Upper lobe of left lung (tissue), 6 donors: ENCODE results near the gene KIF13A. TPM values are rescaled to one million over a fixed set of nuclear protein-coding genes. Genes with fewer than 3 reads are reported as not detected.

Source experiments
- ATAC-seq, 2 donors: fragments of 200-7000 bp; cut with Tn5 transposase; one replicate each; pipeline ENCODE4 v1.9.1; 2022; ENCODE audit warnings: mild to moderate bottlenecking in 2 of 2, moderate library complexity in 2 of 2; ENCODE audit not compliant: low FRiP score in 2 of 2
- DNase-seq, 2 donors: peaks; one replicate each; pipeline ENCODE4 v3.0.0-alpha.2; 2019 to 2020
- H3K27ac ChIP-seq, 4 donors: fragments of 200-600 bp; sonication (generic); one replicate each; pipeline ENCODE4 v1.5.1; 2016 to 2019
- H3K27me3 ChIP-seq, 4 donors: fragments of 200-600 bp; sonication (generic); one replicate each; pipeline ENCODE4 v1.5.1; 2017 to 2019
- H3K36me3 ChIP-seq, 4 donors: fragments of 200-600 bp; sonication (generic); one replicate each; pipeline ENCODE4 v1.5.1; 2016 to 2019
- H3K4me1 ChIP-seq, 4 donors: fragments of 200-600 bp; sonication (generic); one replicate each; pipeline ENCODE4 v1.5.1; 2018 to 2019
- H3K4me3 ChIP-seq, 4 donors: fragments of 200-600 bp; sonication (generic); one replicate each; pipeline ENCODE4 v1.5.1; 2017 to 2019; ENCODE audit warnings: mild to moderate bottlenecking in 2 of 4, moderate library complexity in 1 of 4
- H3K9me3 ChIP-seq, 4 donors: fragments of 200-600 bp; sonication (generic); one replicate each; pipeline ENCODE4 v1.5.1; 2018 to 2019
- CTCF ChIP-seq, 6 experiments: fragments of 450-650 bp in 4 of 6; fragments of 200-600 bp in 2 of 6; sonication (generic) in 2 of 6; IDR thresholded peaks; one replicate each; pipeline ENCODE4 v1.5.1; 2016 to 2019; ENCODE audit warnings: antibody characterized with exemption in 6 of 6
- EP300 ChIP-seq, 4 donors: sonication (generic); formaldehyde crosslinking; IDR thresholded peaks; one replicate each; pipeline ENCODE4 v1.5.1; 2017; ENCODE audit warnings: antibody characterized with exemption in 4 of 4, control low read depth in 2 of 4
- POLR2A ChIP-seq, 4 donors: fragments of 450-650 bp; IDR thresholded peaks; one replicate each; pipeline ENCODE4 v1.5.1; 2016 to 2017; ENCODE audit warnings: antibody characterized with exemption in 4 of 4, mild to moderate bottlenecking in 2 of 4
- POLR2AphosphoS5 ChIP-seq, 2 donors: sonication (generic); formaldehyde crosslinking; IDR thresholded peaks; one replicate each; pipeline ENCODE4 v1.5.1; 2017; ENCODE audit warnings: antibody characterized with exemption in 2 of 2
- WGBS, 2 donors: methylation state at CpG; one replicate each; pipeline ENCODE4 v1.1.5; 2017 to 2018; 5-methylcytosine and 5-hydroxymethylcytosine counted together
- total RNA-seq, 6 donors: library from RNA; depleted of rRNA in 4 of 6; stranded (reverse); fragments of >200 nt in 4 of 6; gene quantifications; one replicate each; pipeline versions ENCODE4 v1.1.0 to v1.2.1, GENCODE V29; 2016 to 2021
- donor health status: DM: no; HTN: no; CAD: no; lungs with moderate emphysema.
- donor health status: DM: no; HTN: yes; CAD: no; lungs with severe emphysema.

Gene KIF13A
- total RNA-seq, 6 donors from 2014 or later: 35.8 to 59.9 (median 49.0) TPM

GRCh38 chr6:17771609-17772008 lies 215.8 kb downstream of the KIF13A start:
- Histone ChIP-seq H3K27ac (no peak overlapping the region), H3K27me3 (no peaks in the 10 kb centered on the region), H3K4me1 (no peaks in the 10 kb centered on the region), H3K9me3 (no peaks in the 10 kb centered on the region), H3K36me3 (peaks cover 15 to 90% (median 44%) of the 10 kb centered on the region in 4 donors), H3K4me3 (no peak overlapping the region)
- 71 to 92% methylated on average over 3 of the region's 3 CpGs for WGBS, 2 donors
- no peak for DNase-seq
- no peak for TF ChIP-seq POLR2A (IDR thresholded peaks at IDR 0.05)
- TF ChIP-seq POLR2AphosphoS5 (IDR thresholded peaks at IDR 0.05): no peak
- TF ChIP-seq CTCF (IDR thresholded peaks at IDR 0.05): no peak
- TF ChIP-seq EP300 (IDR thresholded peaks at IDR 0.05): no peak
- no peak for ATAC-seq

- H3K9me3 ChIP-seq: no peaks in the 10 kb centered on the region
- no peak for ATAC-seq
- DNase-seq: no peak
- WGBS, 2 donors: 80 to 83% methylated on average over 1 of the region's 1 CpG
- no peak overlapping the region for H3K27ac ChIP-seq
- no peaks in the 10 kb centered on the region for H3K27me3 ChIP-seq
- no peak for TF ChIP-seq POLR2AphosphoS5 (IDR thresholded peaks at IDR 0.05)
- TF ChIP-seq CTCF (IDR thresholded peaks at IDR 0.05): no peak
- no peak for TF ChIP-seq POLR2A (IDR thresholded peaks at IDR 0.05)
- TF ChIP-seq EP300 (IDR thresholded peaks at IDR 0.05): no peak
- no peak overlapping the region for H3K4me3 ChIP-seq
- no peaks in the 10 kb centered on the region for H3K4me1 ChIP-seq
- H3K36me3 ChIP-seq: peaks cover 11 to 77% (median 40%) of the 10 kb centered on the region in 4 donors
Measured at GRCh38 chr6:17768881-17769280, 218.6 kb downstream of the KIF13A start.

- no peak for DNase-seq
- Histone ChIP-seq H3K9me3 (no peaks in the 10 kb centered on the region), H3K27me3 (no peaks in the 10 kb centered on the region), H3K27ac (no peak overlapping the region), H3K4me1 (no peaks in the 10 kb centered on the region), H3K36me3 (peaks cover 11 to 77% (median 39%) of the 10 kb centered on the region in 4 donors), H3K4me3 (no peak overlapping the region)
- no peak for TF ChIP-seq POLR2A (IDR thresholded peaks at IDR 0.05)
- no peak for TF ChIP-seq POLR2AphosphoS5 (IDR thresholded peaks at IDR 0.05)
- TF ChIP-seq CTCF (IDR thresholded peaks at IDR 0.05): no peak
- TF ChIP-seq EP300 (IDR thresholded peaks at IDR 0.05): no peak
- no peak for ATAC-seq
- 81 to 92% methylated on average over 3 of the region's 3 CpGs for WGBS, 2 donors
Measured at GRCh38 chr6:17768388-17768787, 219.0 kb downstream of the KIF13A start.

- no peak for DNase-seq
- Histone ChIP-seq H3K27ac (no peak overlapping the region), H3K36me3 (peaks cover 0 to 64% (median 22%) of the 10 kb centered on the region in 4 donors), H3K4me1 (no peaks in the 10 kb centered on the region), H3K9me3 (no peaks in the 10 kb centered on the region), H3K4me3 (no peak overlapping the region), H3K27me3 (no peaks in the 10 kb centered on the region)
- ATAC-seq: no peak
- no peak for TF ChIP-seq CTCF (IDR thresholded peaks at IDR 0.05)
- no peak for TF ChIP-seq EP300 (IDR thresholded peaks at IDR 0.05)
- TF ChIP-seq POLR2AphosphoS5 (IDR thresholded peaks at IDR 0.05): no peak
- no peak for TF ChIP-seq POLR2A (IDR thresholded peaks at IDR 0.05)
- WGBS, 2 donors: 73 to 81% methylated on average over 2 of the region's 2 CpGs
Measured at GRCh38 chr6:17762651-17763050, 224.8 kb downstream of the KIF13A start.

GRCh38 chr6:17758119-17758518 lies 229.3 kb downstream of the KIF13A start:
- Histone ChIP-seq H3K4me3 (no peak overlapping the region), H3K27ac (no peak overlapping the region), H3K27me3 (no peaks in the 10 kb centered on the region), H3K9me3 (no peaks in the 10 kb centered on the region), H3K4me1 (no peaks in the 10 kb centered on the region), H3K36me3 (peaks cover 0 to 42% (median 11%) of the 10 kb centered on the region in 4 donors)
- ATAC-seq (no peak), DNase-seq (no peak)
- no peak for TF ChIP-seq POLR2AphosphoS5 (IDR thresholded peaks at IDR 0.05)
- TF ChIP-seq CTCF (IDR thresholded peaks at IDR 0.05): no peak
- no peak for TF ChIP-seq EP300 (IDR thresholded peaks at IDR 0.05)
- no peak for TF ChIP-seq POLR2A (IDR thresholded peaks at IDR 0.05)
- WGBS, 2 donors: 84 to 88% methylated on average over 6 of the region's 6 CpGs
